RWPE1 (cell line): ENCODE data around the gene SOX11.

ENCODE experiments used
- CTCF ChIA-PET: fragments of 350-600 bp; sonication (Branson Sonifier 250); formaldehyde crosslinking; extraction: SDS; loops from one replicate; lab custom pipeline; 2021; lab: Yijun Ruan, JAX
- POLR2A ChIA-PET: fragments of 400-600 bp; formaldehyde crosslinking; extraction: SDS; loops from one replicate; lab custom pipeline; 2020; ENCODE audit warnings: antibody characterized with exemption; ENCODE audit not compliant: low non-redundant PET; lab: Yijun Ruan, JAX
- DNase-seq: peaks from one replicate; pipeline ENCODE4 v3.0.0; 2012; ENCODE audit warnings: low spot score
- H3K27ac ChIP-seq: fragments of 450-650 bp; 2 replicates; pipeline ENCODE4 v1.5.1; 2017
- CTCF ChIP-seq: fragments of 450-650 bp; conservative IDR thresholded peaks from 2 replicates; pipeline ENCODE4 v1.5.1; 2017; ENCODE audit warnings: low read depth, mild to moderate bottlenecking

The SOX11 gene

DNA sequence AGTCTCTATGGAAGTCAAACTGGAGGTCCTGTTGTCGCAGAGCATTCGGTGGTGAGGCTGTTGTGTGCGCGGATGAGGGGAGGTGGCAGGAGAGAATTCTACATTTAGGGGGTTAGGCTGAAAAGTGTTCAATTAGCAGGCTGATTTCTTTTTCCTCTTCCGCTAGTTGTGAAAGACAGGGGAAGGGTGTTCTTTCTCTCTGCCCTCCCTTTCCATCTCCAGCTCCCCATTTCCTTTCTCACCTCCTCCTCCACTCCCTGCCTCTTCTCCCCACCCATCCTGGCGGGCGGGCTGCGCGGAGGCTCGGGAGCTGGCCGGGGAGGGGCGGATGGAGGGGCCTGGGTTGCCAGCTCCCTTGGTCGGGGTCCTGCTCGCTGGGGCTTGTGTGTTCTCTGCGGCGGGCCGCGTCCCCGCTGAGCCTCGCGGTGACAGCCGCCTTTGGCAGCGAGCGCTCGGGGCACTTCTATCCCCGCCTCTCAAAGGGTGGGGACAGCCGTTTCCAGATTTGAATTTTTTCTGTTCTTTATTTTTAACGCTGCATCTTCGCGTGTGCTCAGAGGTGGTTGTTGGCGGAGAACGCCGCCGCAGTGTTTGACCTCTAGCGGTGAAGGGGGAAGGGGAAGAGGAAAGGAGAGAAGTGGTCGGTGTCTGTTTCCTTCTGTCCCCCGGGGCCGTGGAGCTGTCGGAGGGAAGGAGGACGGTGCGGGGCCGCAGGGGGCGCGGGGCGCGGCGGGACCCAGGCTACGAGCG lies 3.6 kb downstream of the SOX11 start:
- DNase-seq: no peak
- CTCF ChIA-PET: interaction anchor here (0.6 to 0.7 kb wide), 3 partner anchors 227 to 743 kb away, joined by 3 to 4 read pairs (median 4); no protein-coding TSS in a partner anchor
- no peak for TF ChIP-seq CTCF
- POLR2A ChIA-PET: no interaction called here
- no peak overlapping the region for H3K27ac ChIP-seq

DNA sequence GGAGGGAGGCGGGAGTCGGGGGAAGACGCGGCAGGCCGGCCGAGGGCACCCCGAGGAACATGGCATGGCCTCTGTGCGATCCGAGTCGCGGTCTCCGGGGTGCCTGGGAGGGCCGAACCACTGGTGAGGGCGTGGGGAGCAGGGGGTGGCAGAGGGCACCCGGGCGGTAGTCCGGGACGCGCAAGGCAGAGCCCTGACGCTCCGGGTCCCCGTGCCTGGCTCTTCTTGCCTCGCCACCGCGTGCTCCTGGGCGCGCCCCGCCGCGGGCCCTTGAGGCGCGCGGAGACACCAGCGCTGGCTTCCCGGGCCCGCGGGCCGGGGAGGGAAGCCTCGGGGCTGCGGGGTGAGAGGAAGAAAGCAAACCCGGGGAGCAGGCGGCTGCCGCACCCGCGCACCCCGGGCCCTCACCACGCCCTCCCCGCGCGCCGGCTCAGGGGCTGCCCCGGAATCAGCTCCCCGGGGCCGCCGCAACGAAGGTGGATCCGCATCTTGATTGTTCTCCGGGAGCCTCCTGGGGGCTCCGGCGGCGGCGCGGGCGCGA lies 4.3 kb downstream of the SOX11 start:
- POLR2A ChIA-PET: no interaction called here
- TF ChIP-seq CTCF: no peak
- CTCF ChIA-PET: no interaction called here
- no peak overlapping the region for H3K27ac ChIP-seq
- DNase-seq: no peak

GRCh38 chr2:5696945-5697521 lies 4.8 kb downstream of the SOX11 start:
- POLR2A ChIA-PET: no interaction called here
- TF ChIP-seq CTCF: no peak
- H3K27ac ChIP-seq: no peak overlapping the region
- DNase-seq: no peak
- CTCF ChIA-PET: no interaction called here

- ChIA-PET POLR2A (no interaction called here), CTCF (no interaction called here)
- no peak for DNase-seq
- TF ChIP-seq CTCF: no peak
- no peak overlapping the region for H3K27ac ChIP-seq
Observed at GRCh38 chr2:5697562-5697961, 5.4 kb downstream of the SOX11 start.

DNA sequence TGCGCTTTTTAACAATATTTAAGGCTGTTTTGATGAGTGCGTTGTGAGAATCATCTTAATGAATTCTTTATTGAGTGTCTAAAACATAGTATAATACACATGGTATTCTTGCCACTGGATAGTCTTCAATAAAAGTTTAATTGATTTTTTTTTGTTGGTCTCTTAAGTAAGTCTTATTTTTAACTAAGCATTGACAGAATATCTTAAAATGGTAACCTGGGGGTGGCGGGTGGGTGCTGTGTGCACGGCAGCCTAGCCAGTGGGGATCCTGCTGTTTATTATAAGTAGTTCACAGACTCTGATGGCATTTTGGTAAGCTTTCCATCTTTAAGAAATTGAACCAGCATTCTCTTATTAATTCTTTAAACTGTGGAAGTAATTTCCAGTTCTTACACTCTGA lies 6.0 kb downstream of the SOX11 start:
- no peak for TF ChIP-seq CTCF
- DNase-seq: no peak
- H3K27ac ChIP-seq: no peak overlapping the region
- CTCF ChIA-PET: interaction anchor here (0.6 kb wide), 1 partner anchor 20 kb away, joined by 7 read pairs; no protein-coding TSS in a partner anchor
- POLR2A ChIA-PET: no interaction called here

DNA sequence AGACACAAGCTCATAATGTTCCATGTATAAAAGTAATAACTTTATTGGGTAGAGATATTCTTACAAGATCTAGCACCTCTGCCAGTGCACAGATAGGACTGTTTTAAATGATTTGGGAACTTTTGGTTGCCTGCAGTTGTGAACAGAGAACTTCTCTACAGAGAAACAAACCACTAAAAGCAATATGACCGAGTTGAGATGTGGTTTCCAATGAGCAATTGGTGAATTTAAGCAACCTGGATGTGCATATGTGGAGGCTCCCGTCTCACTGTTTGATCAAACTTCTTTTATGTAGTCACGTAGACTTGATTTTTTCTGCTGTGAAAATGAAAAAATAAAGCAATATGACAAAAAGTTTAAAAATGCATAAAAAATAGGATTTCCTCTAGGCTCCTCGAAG lies 7.8 kb downstream of the SOX11 start:
- CTCF ChIA-PET: no interaction called here
- POLR2A ChIA-PET: no interaction called here
- no peak for TF ChIP-seq CTCF
- H3K27ac ChIP-seq: no peak overlapping the region
- DNase-seq: no peak
